HCT116 (cell line): Measurements from ENCODE around the gene HAGH. TPM values are rescaled to one million over a fixed set of nuclear protein-coding genes. Genes with fewer than 3 reads are reported as not detected.

ENCODE experiments used
- ATAC-seq: fragments of 200-7000 bp; cut with Tn5 transposase; 2 replicates; pipeline ENCODE4 v1.9.1; 2020; ENCODE audit warnings: mild to moderate bottlenecking, moderate library complexity
- BruUV-seq: library from RNA; stranded (reverse); fragments of 400-500 nt; replicated peaks from 2 replicates; lab custom pipeline; 2021; lab: Mats Ljungman, UMichigan
- CTCF ChIA-PET: fragments of 300-600 bp; sonication (Branson Sonifier 250); formaldehyde crosslinking; loops from one replicate; lab custom pipeline; 2021; ENCODE audit warnings: antibody characterized with exemption; lab: Charles Lee
- POLR2A ChIA-PET: fragments of 300-600, 350-600 bp; sonication (Branson Sonifier 250); formaldehyde crosslinking; loops from one replicate; lab custom pipeline; 2021; ENCODE audit warnings: antibody characterized with exemption; lab: Charles Lee
- RAD21 ChIA-PET, 2 experiments: fragments of 300-600 bp; sonication (Branson Sonifier 250); formaldehyde crosslinking; loops; one replicate each; lab custom pipeline; 2023; ENCODE audit warnings: low total read pairs in 2 of 2; ENCODE audit not compliant: uncharacterized antibody in 2 of 2, unreplicated experiment in 2 of 2, low non-redundant PET in 1 of 2; lab: Charles Lee
- DNase-seq: peaks from one replicate; pipeline ENCODE4 v3.0.0-alpha.2; 2010; ENCODE audit warnings: low read depth, low spot score
- H2AFZ ChIP-seq: fragments of 200-600 bp; shearing (Covaris generic), sonication (generic); 2 replicates; pipeline ENCODE4 v1.6.1; 2017; ENCODE audit warnings: low read depth, mixed run types, mixed read lengths, antibody characterized with exemption, low read length; ENCODE audit not compliant: poor library complexity, severe bottlenecking
- H3K27ac ChIP-seq: 2 replicates; pipeline ENCODE4 v1.5.1; 2012; ENCODE audit warnings: low read depth, low read length
- H3K27me3 ChIP-seq: fragments of 200-600 bp; sonication (generic); 2 replicates; pipeline ENCODE4 v1.6.1; 2016; ENCODE audit warnings: mixed run types, low read length, mixed read lengths; ENCODE audit not compliant: insufficient read depth
- H3K36me3 ChIP-seq, 2 experiments: fragments of 200-500 bp in 1 of 2; fragments of 200-600 bp in 1 of 2; sonication (Bioruptor generic) in 1 of 2; sonication (generic) in 1 of 2; 2 replicates each; pipeline versions ENCODE4 v1.5.1 to v1.6.1; 2014 to 2016; ENCODE audit warnings: low read length in 2 of 2, inconsistent platforms in 1 of 2, mixed read lengths in 1 of 2, mixed run types in 1 of 2; ENCODE audit not compliant: insufficient read depth in 2 of 2, control insufficient read depth in 1 of 2
- H3K4me1 ChIP-seq, 2 experiments: fragments of 200-600 bp in 1 of 2; sonication (generic) in 1 of 2; 2 replicates each; pipeline versions ENCODE4 v1.5.1 to v1.6.1; 2012 to 2017; ENCODE audit warnings: low read length in 2 of 2, inconsistent platforms in 1 of 2, mild to moderate bottlenecking in 1 of 2, mixed read lengths in 1 of 2, mixed run types in 1 of 2, moderate library complexity in 1 of 2; ENCODE audit not compliant: insufficient read depth in 2 of 2, control insufficient read depth in 1 of 2
- H3K4me2 ChIP-seq: fragments of 200-600 bp; sonication (generic); 2 replicates; pipeline ENCODE4 v1.6.1; 2017; ENCODE audit warnings: mixed run types, low read length, mixed read lengths
- H3K4me3 ChIP-seq, 2 experiments: fragments of 200-600 bp in 1 of 2; sonication (generic) in 1 of 2; replicated peaks in 1 of 2; 2 replicates each; pipeline ENCODE4 v1.5.1; 2011 to 2016; ENCODE audit warnings: low read length in 2 of 2, control low read depth in 1 of 2, low read depth in 1 of 2, mild to moderate bottlenecking in 1 of 2, mixed read lengths in 1 of 2, mixed run types in 1 of 2
- H3K79me2 ChIP-seq: fragments of 200-600 bp; sonication (generic); 2 replicates; pipeline ENCODE4 v1.6.1; 2017; ENCODE audit warnings: mild to moderate bottlenecking, mixed run types, low read length, moderate library complexity, mixed read lengths; ENCODE audit not compliant: insufficient read depth
- H3K9ac ChIP-seq: fragments of 200-600 bp; sonication (generic); 2 replicates; pipeline ENCODE4 v1.6.1; 2016; ENCODE audit warnings: low read length, mixed read lengths
- H3K9me2 ChIP-seq: fragments of 200-600 bp; sonication (generic), shearing (Covaris generic); 2 replicates; pipeline ENCODE4 v1.6.1; 2017; ENCODE audit warnings: mixed run types, mild to moderate bottlenecking, moderate library complexity; ENCODE audit not compliant: insufficient read depth
- H3K9me3 ChIP-seq, 2 experiments: fragments of 200-500 bp in 1 of 2; fragments of 200-600 bp in 1 of 2; sonication (Bioruptor generic) in 1 of 2; sonication (generic) in 1 of 2; 2 replicates each; pipeline ENCODE4 v1.6.1; 2014 to 2017; ENCODE audit warnings: low read length in 2 of 2, mixed read lengths in 2 of 2, inconsistent platforms in 1 of 2, low read depth in 1 of 2, mild to moderate bottlenecking in 1 of 2, mixed run types in 1 of 2, moderate library complexity in 1 of 2; ENCODE audit not compliant: control insufficient read depth in 1 of 2, insufficient read depth in 1 of 2
- H4K20me1 ChIP-seq: fragments of 200-600 bp; sonication (generic), shearing (Covaris generic); 2 replicates; pipeline ENCODE4 v1.6.1; 2017; ENCODE audit warnings: mixed run types, mild to moderate bottlenecking, moderate library complexity; ENCODE audit not compliant: insufficient read depth
- CBX3 ChIP-seq: IDR thresholded peaks from 2 replicates; pipeline ENCODE4 v1.6.1; 2012; ENCODE audit warnings: low read depth
- EZH2 ChIP-seq: fragments of 200-600 bp; sonication (generic); IDR thresholded peaks from 2 replicates; pipeline ENCODE4 v1.6.1; 2017; ENCODE audit warnings: antibody characterized with exemption, mixed run types
- EZH2phosphoT487 ChIP-seq: fragments of 200-600 bp; IDR thresholded peaks from 2 replicates; pipeline ENCODE4 v1.6.1; 2018; ENCODE audit warnings: antibody characterized with exemption, borderline replicate concordance
- RAD21 ChIP-seq: IDR thresholded peaks from 2 replicates; pipeline ENCODE4 v1.6.1; 2012; ENCODE audit warnings: low read depth, mild to moderate bottlenecking
- SIN3A ChIP-seq: IDR thresholded peaks from 2 replicates; pipeline ENCODE4 v1.6.1; 2012; ENCODE audit warnings: low read depth
- YY1 ChIP-seq: IDR thresholded peaks from 2 replicates; pipeline ENCODE4 v1.6.1; 2011; ENCODE audit warnings: low read length, low read depth, moderate library complexity, mild to moderate bottlenecking; ENCODE audit not compliant: insufficient replicate concordance; ENCODE audit errors: extremely low read depth
- ZFX ChIP-seq: fragments of 450-650 bp; IDR thresholded peaks from 2 replicates; pipeline ENCODE4 v1.6.1; 2017
- intact Hi-C: fragments of 100-400 bp; cut with micrococcal nuclease; formaldehyde crosslinking; loops from 2 replicates; pipeline ENCODE4 v1.10.0; 2022
- total RNA-seq: library from RNA; stranded (reverse); gene quantifications from one replicate; pipeline ENCODE4 v1.2.1, GENCODE V29; 2021; ENCODE audit not compliant: unreplicated experiment
- TF ChIP-seq, protein P1 (sequence below): IDR thresholded peaks from 2 replicates; pipeline ENCODE4 v1.6.1; 2011; ENCODE audit warnings: mild to moderate bottlenecking, low read length, moderate library complexity; ENCODE audit not compliant: insufficient replicate concordance; ENCODE audit errors: extremely low read depth

Gene HAGH
- total RNA-seq, 1 experiment from 2014 or later = 39.1 TPM

DNA sequence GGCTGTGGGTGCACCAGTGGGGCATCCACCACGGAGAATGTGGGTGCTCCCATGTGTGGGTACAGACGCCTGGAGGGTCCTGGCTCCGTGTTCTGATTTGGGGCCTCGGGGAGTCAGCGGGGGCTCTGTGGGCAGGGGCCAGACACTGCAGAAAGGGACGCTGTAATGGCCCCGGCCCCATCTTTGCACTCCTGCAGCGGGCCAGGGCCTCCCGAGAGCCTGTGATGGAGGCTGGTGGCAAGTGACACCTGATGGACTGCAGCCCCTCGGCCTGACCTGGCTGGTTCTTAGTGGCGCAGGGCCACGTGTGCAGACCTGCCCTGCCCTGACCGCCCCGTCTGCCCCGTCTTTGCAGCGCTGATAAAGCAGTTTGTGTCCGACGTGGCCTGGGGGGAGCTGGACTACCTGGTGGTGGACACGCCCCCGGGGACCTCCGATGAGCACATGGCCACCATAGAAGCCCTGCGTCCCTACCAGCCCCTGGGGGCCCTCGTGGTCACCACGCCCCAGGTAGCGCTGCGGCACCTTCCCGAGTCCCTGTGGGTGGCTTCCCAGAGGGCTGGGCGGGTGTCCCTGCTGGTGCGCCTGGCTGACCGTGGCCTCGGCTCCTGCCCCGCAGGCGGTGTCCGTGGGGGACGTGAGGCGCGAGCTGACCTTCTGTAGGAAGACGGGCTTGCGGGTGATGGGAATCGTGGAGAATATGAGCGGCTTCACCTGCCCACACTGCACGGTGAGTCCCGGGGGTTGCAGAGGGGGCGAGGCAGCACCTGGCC, 39.1 kb downstream of the HAGH start:
- no peaks in the 10 kb centered on the region for H3K27me3 ChIP-seq
- TF ChIP-seq EZH2phosphoT487 = no peak
- TF ChIP-seq RAD21 = no peak
- TF ChIP-seq, protein P1, sequence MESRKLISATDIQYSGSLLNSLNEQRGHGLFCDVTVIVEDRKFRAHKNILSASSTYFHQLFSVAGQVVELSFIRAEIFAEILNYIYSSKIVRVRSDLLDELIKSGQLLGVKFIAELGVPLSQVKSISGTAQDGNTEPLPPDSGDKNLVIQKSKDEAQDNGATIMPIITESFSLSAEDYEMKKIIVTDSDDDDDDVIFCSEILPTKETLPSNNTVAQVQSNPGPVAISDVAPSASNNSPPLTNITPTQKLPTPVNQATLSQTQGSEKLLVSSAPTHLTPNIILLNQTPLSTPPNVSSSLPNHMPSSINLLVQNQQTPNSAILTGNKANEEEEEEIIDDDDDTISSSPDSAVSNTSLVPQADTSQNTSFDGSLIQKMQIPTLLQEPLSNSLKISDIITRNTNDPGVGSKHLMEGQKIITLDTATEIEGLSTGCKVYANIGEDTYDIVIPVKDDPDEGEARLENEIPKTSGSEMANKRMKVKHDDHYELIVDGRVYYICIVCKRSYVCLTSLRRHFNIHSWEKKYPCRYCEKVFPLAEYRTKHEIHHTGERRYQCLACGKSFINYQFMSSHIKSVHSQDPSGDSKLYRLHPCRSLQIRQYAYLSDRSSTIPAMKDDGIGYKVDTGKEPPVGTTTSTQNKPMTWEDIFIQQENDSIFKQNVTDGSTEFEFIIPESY = no peak
- no peak for TF ChIP-seq SIN3A
- TF ChIP-seq CBX3 = no peak
- TF ChIP-seq EZH2 = no peak
- TF ChIP-seq ZFX = no peak
- TF ChIP-seq YY1 = no peak
- H3K9ac ChIP-seq = no peak overlapping the region
- intact Hi-C loops = no loop called here
- no peak for DNase-seq
- no peaks in the 10 kb centered on the region for H3K9me3 ChIP-seq
- H2AFZ ChIP-seq = no peak overlapping the region
- RAD21 ChIA-PET = no interaction called here
- H3K4me1 ChIP-seq = peaks cover 0 to 6% of the 10 kb centered on the region in 2 experiments; a peak in 2 of 4 replicates
- no peaks in the 10 kb centered on the region for H4K20me1 ChIP-seq
- BruUV-seq = no TSS peak
- CTCF ChIA-PET = no interaction called here
- no peaks in the 10 kb centered on the region for H3K9me2 ChIP-seq
- no peak overlapping the region for H3K4me3 ChIP-seq
- peaks cover 47% of the 10 kb centered on the region for H3K79me2 ChIP-seq
- POLR2A ChIA-PET = no interaction called here
- ATAC-seq = no peak
- H3K4me2 ChIP-seq = no peak overlapping the region
- H3K36me3 ChIP-seq = peaks cover 0 to 5% of the 10 kb centered on the region in 2 experiments; a peak in 2 of 4 replicates
- H3K27ac ChIP-seq = no peak overlapping the region
